Suprapubic skin (tissue), 4 donors: ENCODE measurements around the gene SHROOM3. TPM values are rescaled to one million over a fixed set of nuclear protein-coding genes. Genes with fewer than 3 reads are reported as not detected.

ENCODE experiments used
- DNase-seq, 2 donors: peaks; one replicate each; pipeline ENCODE4 v3.0.0-alpha.2; 2019; ENCODE audit warnings: low spot score in 2 of 2
- H3K27ac ChIP-seq: fragments of 200-600 bp; sonication (generic); one replicate; pipeline ENCODE4 v1.5.1; 2019
- H3K27me3 ChIP-seq: fragments of 200-600 bp; sonication (generic); one replicate; pipeline ENCODE4 v1.5.1; 2019
- H3K36me3 ChIP-seq: fragments of 200-600 bp; sonication (generic); one replicate; pipeline ENCODE4 v1.5.1; 2019
- H3K4me1 ChIP-seq: fragments of 200-600 bp; sonication (generic); one replicate; pipeline ENCODE4 v1.5.1; 2019
- H3K4me3 ChIP-seq: fragments of 200-600 bp; sonication (generic); one replicate; pipeline ENCODE4 v1.5.1; 2019; ENCODE audit warnings: mild to moderate bottlenecking
- H3K9me3 ChIP-seq: fragments of 200-600 bp; sonication (generic); one replicate; pipeline ENCODE4 v1.5.1; 2019
- CTCF ChIP-seq, 2 donors: fragments of 200-600 bp in 1 of 2; fragments of 450-650 bp in 1 of 2; sonication (generic) in 1 of 2; IDR thresholded peaks; one replicate each; pipeline ENCODE4 v1.5.1; 2016 to 2019; ENCODE audit warnings: antibody characterized with exemption in 2 of 2, mild to moderate bottlenecking in 1 of 2, moderate library complexity in 1 of 2
- EP300 ChIP-seq: sonication (generic); formaldehyde crosslinking; IDR thresholded peaks from one replicate; pipeline ENCODE4 v1.6.1; 2017; ENCODE audit warnings: antibody characterized with exemption
- POLR2A ChIP-seq, 2 donors: fragments of 450-650 bp; IDR thresholded peaks; one replicate each; pipeline ENCODE4 v1.6.1; 2017; ENCODE audit warnings: antibody characterized with exemption in 2 of 2, mild to moderate bottlenecking in 2 of 2, moderate library complexity in 2 of 2
- POLR2AphosphoS5 ChIP-seq, 3 donors: sonication (generic); formaldehyde crosslinking; IDR thresholded peaks; one replicate each; pipeline ENCODE4 v1.6.1; 2017; ENCODE audit warnings: antibody characterized with exemption in 3 of 3
- WGBS: methylation state at CpG from one replicate; pipeline ENCODE4 v1.1.5; 2018; 5-methylcytosine and 5-hydroxymethylcytosine counted together
- total RNA-seq, 4 donors: library from RNA; depleted of rRNA; stranded (reverse); fragments of >200 nt; gene quantifications; one replicate each; pipeline ENCODE4 v1.1.0, GENCODE V29; 2016

Gene SHROOM3
- total RNA-seq, 4 donors from 2014 or later: 25.7 to 41.4 (median 29.8) TPM

- H3K36me3 ChIP-seq: no peaks in the 10 kb centered on the region
- no peak overlapping the region for H3K4me3 ChIP-seq
- DNase-seq: no peak
- TF ChIP-seq CTCF (IDR thresholded peaks at IDR 0.05) (no peak), POLR2A (IDR thresholded peaks at IDR 0.05) (no peak), EP300 (no peak), POLR2AphosphoS5 (IDR thresholded peaks at IDR 0.05) (no peak)
- no peak overlapping the region for H3K27ac ChIP-seq
- H3K27me3 ChIP-seq: no peaks in the 10 kb centered on the region
- no peaks in the 10 kb centered on the region for H3K9me3 ChIP-seq
- H3K4me1 ChIP-seq: peaks cover 10% of the 10 kb centered on the region
Measured at GRCh38 chr4:76799718-76800117, 364.7 kb downstream of the SHROOM3 start.

DNA sequence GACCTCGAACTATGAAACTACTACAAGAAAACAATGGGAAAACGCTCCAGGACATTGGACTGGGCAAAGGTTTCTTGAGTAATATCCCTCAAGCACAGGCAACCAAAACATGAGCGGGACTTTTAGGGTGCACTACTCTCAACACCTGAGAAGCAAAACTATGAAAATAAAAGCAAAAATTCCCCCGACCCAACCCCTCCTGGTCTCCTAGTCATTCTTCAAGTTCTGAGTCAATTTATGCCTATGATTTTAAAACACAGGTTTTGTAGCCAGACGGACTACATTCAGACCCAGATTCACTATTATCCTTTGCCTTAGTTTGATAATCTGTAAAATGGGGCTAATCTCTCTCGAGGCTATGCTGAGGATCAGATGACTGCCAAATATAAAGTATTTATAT, 365.9 kb downstream of the SHROOM3 start:
- no peak overlapping the region for H3K4me3 ChIP-seq
- peaks cover 10% of the 10 kb centered on the region for H3K4me1 ChIP-seq
- no peak for TF ChIP-seq CTCF (IDR thresholded peaks at IDR 0.05)
- no peaks in the 10 kb centered on the region for H3K27me3 ChIP-seq
- H3K36me3 ChIP-seq: no peaks in the 10 kb centered on the region
- DNase-seq: no peak
- H3K9me3 ChIP-seq: no peaks in the 10 kb centered on the region
- no peak overlapping the region for H3K27ac ChIP-seq
- WGBS: 88% methylated on average over 6 of the region's 6 CpGs

- WGBS: 55% methylated on average over 37 of the region's 37 CpGs
- peak overlapping the region; percentile 27 for H3K4me3 ChIP-seq
Measured at GRCh38 chr4:76801621-76802235, 366.7 kb downstream of the SHROOM3 start.

GRCh38 chr4:76802236-76803021, 367.4 kb downstream of the SHROOM3 start:
- WGBS: 58% methylated on average over 20 of the region's 20 CpGs
- H3K9me3 ChIP-seq: no peaks in the 10 kb centered on the region
- H3K27me3 ChIP-seq: no peaks in the 10 kb centered on the region
- no peak for DNase-seq
- no peaks in the 10 kb centered on the region for H3K36me3 ChIP-seq
- H3K4me3 ChIP-seq: peak overlapping the region; percentile 27
- TF ChIP-seq CTCF (IDR thresholded peaks at IDR 0.05) (no peak), POLR2AphosphoS5 (IDR thresholded peaks at IDR 0.05) (no peak), POLR2A (IDR thresholded peaks at IDR 0.05) (no peak), EP300 (no peak)
- H3K27ac ChIP-seq: no peak overlapping the region
- peaks cover 10% of the 10 kb centered on the region for H3K4me1 ChIP-seq

More at GRCh38 chr4:76801621-76802235, 366.7 kb downstream of the SHROOM3 start:
- no peaks in the 10 kb centered on the region for H3K9me3 ChIP-seq
- TF ChIP-seq POLR2AphosphoS5 (IDR thresholded peaks at IDR 0.05) (no peak), CTCF (IDR thresholded peaks at IDR 0.05) (no peak), EP300 (no peak), POLR2A (IDR thresholded peaks at IDR 0.05) (no peak)
- H3K36me3 ChIP-seq: no peaks in the 10 kb centered on the region
- peaks cover 10% of the 10 kb centered on the region for H3K4me1 ChIP-seq
- H3K27me3 ChIP-seq: no peaks in the 10 kb centered on the region
- DNase-seq: no peak
- no peak overlapping the region for H3K27ac ChIP-seq

- TF ChIP-seq CTCF (IDR thresholded peaks at IDR 0.05) (no peak), EP300 (no peak), POLR2A (IDR thresholded peaks at IDR 0.05) (no peak), POLR2AphosphoS5 (IDR thresholded peaks at IDR 0.05) (no peak)
- no peaks in the 10 kb centered on the region for H3K9me3 ChIP-seq
- H3K4me1 ChIP-seq: peaks cover 10% of the 10 kb centered on the region
- H3K27ac ChIP-seq: no peak overlapping the region
- DNase-seq: no peak
- H3K27me3 ChIP-seq: no peaks in the 10 kb centered on the region
- WGBS: 52% methylated on average over 5 of the region's 5 CpGs
- H3K36me3 ChIP-seq: no peaks in the 10 kb centered on the region
- H3K4me3 ChIP-seq: no peak overlapping the region
Measured at GRCh38 chr4:76803522-76803921, 368.5 kb downstream of the SHROOM3 start.
